K562 (cell line): ENCODE results near the gene TRERF1. TPM values are rescaled to one million over a fixed set of nuclear protein-coding genes. Genes with fewer than 3 reads are reported as not detected.

Experiments
- ATAC-seq: fragments of 200-7000 bp; cut with Tn5 transposase; 3 replicates; pipeline ENCODE4 v1.9.1; 2020; ENCODE audit warnings: moderate library complexity
- BruUV-seq: library from RNA; stranded (reverse); fragments of 400-500 nt; replicated peaks from 2 replicates; lab custom pipeline; 2021; lab: Mats Ljungman, UMichigan
- CTCF ChIA-PET: fragments of 300-600 bp; formaldehyde crosslinking; extraction: SDS; loops from one replicate; lab custom pipeline; 2021; ENCODE audit warnings: low intra/inter-chr PET ratio; lab: Yijun Ruan, JAX
- POLR2A ChIA-PET: fragments of 300-600, 350-650 bp; sonication (Branson Sonifier 250); formaldehyde crosslinking; extraction: SDS; loops from one replicate; lab custom pipeline; 2021; ENCODE audit warnings: antibody characterized with exemption, inconsistent platforms; lab: Yijun Ruan, JAX
- DNase-seq, 4 experiments: peaks; one replicate each; pipeline versions ENCODE4 v3.0.0 to v3.0.0-alpha.2; 2011 to 2018; ENCODE audit warnings: low spot score in 3 of 4, mixed read lengths in 3 of 4; ENCODE audit errors: extremely low read depth in 1 of 4
- FAIRE-seq: peaks from 2 replicates; lab custom pipeline; 2011; peaks lifted over from hg19 to GRCh38; lab: Jason Lieb, UNC
- H2AFZ ChIP-seq: 2 replicates; pipeline ENCODE4 v1.6.0; 2011; ENCODE audit warnings: low read depth, low read length, control low read depth, inconsistent platforms
- H3K27ac ChIP-seq: fragments of 200-600 bp; 3 replicates; pipeline ENCODE4 v1.8.0; 2011; ENCODE audit warnings: low read depth, mild to moderate bottlenecking, control low read depth, inconsistent platforms, low read length, moderate library complexity, mixed read lengths; ENCODE audit errors: extremely low read depth
- H3K27me3 ChIP-seq, 2 experiments: fragments of 300-600 bp in 1 of 2; 2 replicates in 1 of 2; 3 replicates in 1 of 2; pipeline versions ENCODE4 v1.6.0 to v1.8.0; 2011; ENCODE audit warnings: inconsistent platforms in 2 of 2, low read length in 2 of 2, mild to moderate bottlenecking in 1 of 2, mixed read lengths in 1 of 2, moderate library complexity in 1 of 2; ENCODE audit not compliant: control insufficient read depth in 2 of 2, insufficient read depth in 2 of 2
- H3K36me3 ChIP-seq: fragments of 300-600 bp; 3 replicates; pipeline ENCODE4 v1.8.0; 2011; ENCODE audit warnings: mild to moderate bottlenecking, low read length, inconsistent platforms; ENCODE audit not compliant: control insufficient read depth, insufficient read depth
- H3K4me1 ChIP-seq, 2 experiments: fragments of 200-600 bp in 1 of 2; replicated peaks in 1 of 2; 2 replicates in 1 of 2; 3 replicates in 1 of 2; pipeline versions ENCODE4 v1.5.1 to v1.8.0; 2011; ENCODE audit warnings: inconsistent platforms in 2 of 2, low read length in 2 of 2, mild to moderate bottlenecking in 1 of 2, mixed read lengths in 1 of 2, moderate library complexity in 1 of 2; ENCODE audit not compliant: control insufficient read depth in 2 of 2, insufficient read depth in 2 of 2
- H3K4me2 ChIP-seq: 2 replicates; pipeline ENCODE4 v1.6.1; 2011; ENCODE audit warnings: low read length, control low read depth, inconsistent platforms, mixed read lengths; ENCODE audit not compliant: insufficient read depth
- H3K4me3 ChIP-seq: fragments of 200-600 bp; sonication (generic), shearing (Covaris generic); 2 replicates; pipeline ENCODE4 v1.5.1; 2016; ENCODE audit warnings: control low read depth, inconsistent platforms
- H3K79me2 ChIP-seq: fragments of 200-600 bp; 3 replicates; pipeline ENCODE4 v1.8.0; 2011; ENCODE audit warnings: low read length, inconsistent platforms; ENCODE audit not compliant: control insufficient read depth, insufficient read depth
- H3K9ac ChIP-seq, 2 experiments: 2 replicates each; pipeline versions ENCODE4 v1.6.0 to v1.6.1; 2011; ENCODE audit warnings: low read depth in 2 of 2, low read length in 2 of 2, control low read depth in 1 of 2, inconsistent platforms in 1 of 2, mild to moderate bottlenecking in 1 of 2, mixed read lengths in 1 of 2; ENCODE audit not compliant: insufficient read depth in 1 of 2
- H3K9me1 ChIP-seq: one replicate; pipeline ENCODE4 v1.6.0; 2011; ENCODE audit warnings: inconsistent platforms, mild to moderate bottlenecking, low read length, moderate library complexity; ENCODE audit not compliant: control insufficient read depth, insufficient read depth
- H3K9me3 ChIP-seq: replicated peaks from 2 replicates; pipeline ENCODE4 v1.5.1; 2011; ENCODE audit warnings: low read depth, low read length, inconsistent platforms; ENCODE audit not compliant: control insufficient read depth, insufficient read depth
- H4K20me1 ChIP-seq: replicated peaks from 2 replicates; pipeline ENCODE4 v1.6.1; 2011; ENCODE audit warnings: low read length, inconsistent platforms, mixed read lengths; ENCODE audit not compliant: control insufficient read depth, insufficient read depth
- E2F1 ChIP-seq: sonication (generic); formaldehyde crosslinking; IDR thresholded peaks from 2 replicates; pipeline ENCODE4 v1.8.1; 2023; ENCODE audit warnings: mild to moderate bottlenecking, missing genetic modification reagents, moderate library complexity
- GTF2B ChIP-seq: IDR thresholded peaks from 2 replicates; pipeline ENCODE4 v1.6.1; 2011; ENCODE audit not compliant: insufficient read length; ENCODE audit errors: extremely low read depth
- HMBOX1 ChIP-seq: sonication (generic); IDR thresholded peaks from 2 replicates; pipeline ENCODE4 v1.6.1; 2016
- NKRF ChIP-seq: fragments of 450-650 bp; IDR thresholded peaks from 2 replicates; pipeline ENCODE4 v1.6.1; 2016; ENCODE audit warnings: borderline replicate concordance
- PHB ChIP-seq: fragments of 250-450 bp; sonication (Bioruptor Pico); IDR thresholded peaks from 2 replicates; pipeline ENCODE4 v1.5.0; 2021
- ZNF318 ChIP-seq, 2 experiments: fragments of 450-650 bp; IDR thresholded peaks; 2 replicates each; pipeline ENCODE4 v1.6.1; 2016; ENCODE audit warnings: mild to moderate bottlenecking in 2 of 2, borderline replicate concordance in 1 of 2, low read depth in 1 of 2, moderate library complexity in 1 of 2
- ZNF561 ChIP-seq: fragments of 450-650 bp; formaldehyde crosslinking; conservative IDR thresholded peaks from 2 replicates; pipeline ENCODE4 v1.4.0; 2020; ENCODE audit warnings: mild to moderate bottlenecking, moderate library complexity
- WGBS: fragments of 100-300 bp; shearing (Covaris generic); methylation state at CpG from one replicate; pipeline ENCODE4 v1.1.6; 2016; ENCODE audit warnings: low coverage, mixed read lengths; ENCODE audit not compliant: insufficient coverage; ENCODE audit errors: missing lambda C conversion rate; 5-methylcytosine and 5-hydroxymethylcytosine counted together
- in situ Hi-C: fragments of 300-500 bp; cut with MboI; formaldehyde crosslinking; loops from 4 replicates; pipeline ENCODE4 v1.15.0; 2018; ENCODE audit warnings: inconsistent platforms, mixed read lengths
- intact Hi-C: fragments of 100-400 bp; cut with micrococcal nuclease; formaldehyde crosslinking; loops from 2 replicates; pipeline ENCODE4 v1.14.2; 2022
- polyA plus RNA-seq, 8 experiments: library from polyadenylated mRNA; depleted of rRNA in 4 of 8; stranded (reverse) in 5 of 8; unstranded in 3 of 8; fragments of >200 nt; fragmentation: Nextera tagmentation in 2 of 8; fragmentation: Illumina TruSeq in 1 of 8; extraction: Ambion mirVana in 2 of 8; extraction: Trizol in 1 of 8; gene quantifications; 2 replicates each; pipeline versions ENCODE4 v1.2.1 to v1.2.3, GENCODE V29; 2011 to 2014; ENCODE audit warnings: inconsistent platforms in 1 of 8, missing spikeins in 1 of 8
- total RNA-seq, 7 experiments: library from RNA; depleted of rRNA in 6 of 7; stranded (reverse); fragments of >200 nt in 6 of 7; fragmentation: Illumina TruSeq in 2 of 7; extraction: Trizol in 2 of 7; gene quantifications; 2 replicates each; pipeline versions ENCODE4 v1.2.1 to v1.2.3, GENCODE V29; 2011 to 2021; ENCODE audit warnings: low replicate concordance in 1 of 7

TRERF1 gene
- total and polyA plus RNA-seq, 9 of the 15 experiments (the other 6 are each of a cell fraction or from before 2014, with no cell fraction given): 0.04 to 0.20 (median 0.07) TPM; not detected in 3

- in situ Hi-C loops: loop anchor here (25.0 kb wide), 1 partner anchor 215 kb away; no protein-coding TSS in a partner anchor
- no peak for ATAC-seq
- CTCF ChIA-PET: interaction anchor here (0.6 kb wide), 1 partner anchor 654 kb away, joined by 3 read pairs; no protein-coding TSS in a partner anchor
- TF ChIP-seq HMBOX1 (no peak), NKRF (no peak), GTF2B (no peak), PHB (CRISPR knock-in tag) (no peak), ZNF318 (IDR thresholded peaks at IDR 0.05; ENCODE audit: borderline replicate concordance in 1 of 2, low read depth in 1 of 2) (no peak), ZNF561 (CRISPR knock-in tag) (no peak), E2F1 (CRISPR knock-in tag) (no peak)
Observed at GRCh38 chr6:42321976-42322375, 129.8 kb downstream of the TRERF1 start.

More at GRCh38 chr6:42321976-42322375, 129.8 kb downstream of the TRERF1 start:
- no peak overlapping the region for H2AFZ ChIP-seq
- no peak overlapping the region for H3K9ac ChIP-seq
- no peak overlapping the region for H3K27ac ChIP-seq
- 14% methylated on average over 2 of the region's 2 CpGs for WGBS
- H3K27me3 ChIP-seq: peaks cover 6 to 12% of the 10 kb centered on the region in 2 experiments
- no peaks in the 10 kb centered on the region for H3K9me3 ChIP-seq
- DNase-seq (no peak), FAIRE-seq (no peak)
- no peak overlapping the region for H3K4me2 ChIP-seq
- no TSS peak for BruUV-seq
- no peak overlapping the region for H3K4me3 ChIP-seq
- H3K9me1 ChIP-seq: no peaks in the 10 kb centered on the region
- intact Hi-C loops: no loop called here
- no peaks in the 10 kb centered on the region for H4K20me1 ChIP-seq
- H3K4me1 ChIP-seq: 0 out of 5 replicates have a peak, but pooled peaks cover 0 to 2% of the 10 kb centered on the region in 2 experiments
- H3K79me2 ChIP-seq: no peaks in the 10 kb centered on the region
- POLR2A ChIA-PET: no interaction called here
- H3K36me3 ChIP-seq: no peaks in the 10 kb centered on the region
